Esophagus muscularis mucosa (tissue), 4 donors: ENCODE results near the gene LIPC.

Experiments
- EP300 ChIP-seq: sonication (generic); formaldehyde crosslinking; IDR thresholded peaks from one replicate; pipeline ENCODE4 v1.6.1; 2017; ENCODE audit warnings: antibody characterized with exemption
- POLR2A ChIP-seq: fragments of 450-650 bp; IDR thresholded peaks from one replicate; pipeline ENCODE4 v1.6.1; 2017; ENCODE audit warnings: antibody characterized with exemption, moderate library complexity, mild to moderate bottlenecking, low read depth
- POLR2AphosphoS5 ChIP-seq, 2 donors: sonication (generic); formaldehyde crosslinking; IDR thresholded peaks; one replicate each; pipeline ENCODE4 v1.6.1; 2017; ENCODE audit warnings: antibody characterized with exemption in 2 of 2
- TF ChIP-seq, protein P1 (sequence below), 3 experiments: fragments of 200-600 bp in 2 of 3; fragments of 450-650 bp in 1 of 3; sonication (generic) in 2 of 3; IDR thresholded peaks; one replicate each; pipeline ENCODE4 v1.5.1; 2017 to 2019; ENCODE audit warnings: antibody characterized with exemption in 3 of 3, mild to moderate bottlenecking in 2 of 3, moderate library complexity in 1 of 3

DNA sequence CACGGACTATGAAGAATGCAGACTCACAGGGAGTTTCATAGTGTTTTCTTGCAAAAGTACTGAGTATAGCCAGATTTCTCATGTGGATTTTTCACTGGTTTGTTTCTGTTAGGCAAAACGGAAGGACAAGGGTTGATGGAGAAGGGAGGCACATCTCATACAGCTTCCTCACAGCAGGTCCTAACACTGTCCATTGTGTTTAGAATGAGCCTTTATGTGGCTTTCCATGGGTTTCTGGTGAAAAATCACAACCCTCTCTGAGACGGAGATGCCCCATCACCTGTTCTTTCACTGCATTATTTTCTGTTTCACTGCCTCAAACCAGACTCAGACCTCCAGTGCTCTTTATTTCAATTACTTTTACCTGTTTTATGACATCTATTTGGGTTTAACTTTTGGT lies 25.0 kb upstream of the LIPC start:
- TF ChIP-seq, protein P1, sequence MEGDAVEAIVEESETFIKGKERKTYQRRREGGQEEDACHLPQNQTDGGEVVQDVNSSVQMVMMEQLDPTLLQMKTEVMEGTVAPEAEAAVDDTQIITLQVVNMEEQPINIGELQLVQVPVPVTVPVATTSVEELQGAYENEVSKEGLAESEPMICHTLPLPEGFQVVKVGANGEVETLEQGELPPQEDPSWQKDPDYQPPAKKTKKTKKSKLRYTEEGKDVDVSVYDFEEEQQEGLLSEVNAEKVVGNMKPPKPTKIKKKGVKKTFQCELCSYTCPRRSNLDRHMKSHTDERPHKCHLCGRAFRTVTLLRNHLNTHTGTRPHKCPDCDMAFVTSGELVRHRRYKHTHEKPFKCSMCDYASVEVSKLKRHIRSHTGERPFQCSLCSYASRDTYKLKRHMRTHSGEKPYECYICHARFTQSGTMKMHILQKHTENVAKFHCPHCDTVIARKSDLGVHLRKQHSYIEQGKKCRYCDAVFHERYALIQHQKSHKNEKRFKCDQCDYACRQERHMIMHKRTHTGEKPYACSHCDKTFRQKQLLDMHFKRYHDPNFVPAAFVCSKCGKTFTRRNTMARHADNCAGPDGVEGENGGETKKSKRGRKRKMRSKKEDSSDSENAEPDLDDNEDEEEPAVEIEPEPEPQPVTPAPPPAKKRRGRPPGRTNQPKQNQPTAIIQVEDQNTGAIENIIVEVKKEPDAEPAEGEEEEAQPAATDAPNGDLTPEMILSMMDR (IDR thresholded peaks at IDR 0.05): no peak
- TF ChIP-seq POLR2AphosphoS5 (IDR thresholded peaks at IDR 0.05) (no peak), POLR2A (no peak), EP300 (no peak)
